GM12864 (cell line): ENCODE data around the gene TXNL4B.
A peak's percentile ranks its signal among the peaks of the same experiment; 100 is the strongest.

Source experiments
- DNase-seq: peaks from one replicate; pipeline ENCODE4 v3.0.0-alpha.2; 2011; ENCODE audit warnings: low read depth
- H3K4me3 ChIP-seq: 2 replicates; pipeline ENCODE4 v1.5.1; 2011; ENCODE audit warnings: mild to moderate bottlenecking, low read depth, low read length, control low read depth
- CTCF ChIP-seq: IDR thresholded peaks from 2 replicates; pipeline ENCODE4 v1.5.1; 2011; ENCODE audit warnings: low read depth, mild to moderate bottlenecking, moderate library complexity, low read length, control low read depth, inconsistent platforms; ENCODE audit errors: missing control alignments

TXNL4B gene

GRCh38 chr16:72073560-72074230, 19.7 kb downstream of the TXNL4B start:
- TF ChIP-seq CTCF, result no peak
- H3K4me3 ChIP-seq, result no peak overlapping the region

GRCh38 chr16:72072514-72073342, 20.7 kb downstream of the TXNL4B start:
- no peak for TF ChIP-seq CTCF
- no peak overlapping the region for H3K4me3 ChIP-seq
- no peak for DNase-seq

More at GRCh38 chr16:72073560-72074230, 19.7 kb downstream of the TXNL4B start:
- no peak for DNase-seq

- H3K4me3 ChIP-seq, result no peak overlapping the region
- no peak for DNase-seq
- no peak for TF ChIP-seq CTCF
Observed at GRCh38 chr16:72068930-72069329, 24.5 kb downstream of the TXNL4B start.

- no peak overlapping the region for H3K4me3 ChIP-seq
- TF ChIP-seq CTCF, result peak; percentile 66
- DNase-seq, result no peak
Observed at GRCh38 chr16:72066747-72067146, 26.7 kb downstream of the TXNL4B start.

- DNase-seq, result no peak
- TF ChIP-seq CTCF, result no peak
- H3K4me3 ChIP-seq, result no peak overlapping the region
Observed at GRCh38 chr16:72064361-72064894, 29.0 kb downstream of the TXNL4B start.

- DNase-seq, result no peak
- TF ChIP-seq CTCF, result no peak
- no peak overlapping the region for H3K4me3 ChIP-seq
Observed at GRCh38 chr16:72061564-72061963, 31.9 kb downstream of the TXNL4B start.
